Measurements from ENCODE around the gene PLCH2. TPM values are rescaled to one million over a fixed set of nuclear protein-coding genes. Genes with fewer than 3 reads are reported as not detected.

The PLCH2 gene
- total and polyA plus RNA-seq, 9 of the 15 experiments (the other 6 are each of a cell fraction or from before 2014, with no cell fraction given), result 0.16 TPM; not detected in 8

GRCh38 chr1:2541619-2542245 lies 65.6 kb downstream of the PLCH2 start (continued):
- TF ChIP-seq, protein P1, sequence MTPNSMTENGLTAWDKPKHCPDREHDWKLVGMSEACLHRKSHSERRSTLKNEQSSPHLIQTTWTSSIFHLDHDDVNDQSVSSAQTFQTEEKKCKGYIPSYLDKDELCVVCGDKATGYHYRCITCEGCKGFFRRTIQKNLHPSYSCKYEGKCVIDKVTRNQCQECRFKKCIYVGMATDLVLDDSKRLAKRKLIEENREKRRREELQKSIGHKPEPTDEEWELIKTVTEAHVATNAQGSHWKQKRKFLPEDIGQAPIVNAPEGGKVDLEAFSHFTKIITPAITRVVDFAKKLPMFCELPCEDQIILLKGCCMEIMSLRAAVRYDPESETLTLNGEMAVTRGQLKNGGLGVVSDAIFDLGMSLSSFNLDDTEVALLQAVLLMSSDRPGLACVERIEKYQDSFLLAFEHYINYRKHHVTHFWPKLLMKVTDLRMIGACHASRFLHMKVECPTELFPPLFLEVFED (CRISPR knock-in tag; conservative IDR thresholded peaks at IDR 0.05), result no peak
- peak; percentile 26; the same call in 1 of the 2 replicates for TF ChIP-seq EGR1 (conservative IDR thresholded peaks at IDR 0.05)
- TF ChIP-seq RNF2 (IDR thresholded peaks at IDR 0.05), result 0 out of 2 replicates have a peak, but pooled peaks have one; percentile 41
- TF ChIP-seq ZNF717 (CRISPR knock-in tag; IDR thresholded peaks at IDR 0.05), result 0 out of 2 replicates have a peak, but pooled peaks have one; percentile 48
- peak; percentile 46 for TF ChIP-seq ARID1B (IDR thresholded peaks at IDR 0.05)
- TF ChIP-seq ATF3 (IDR thresholded peaks at IDR 0.05), result no peak
- no peak for TF ChIP-seq ATF3 (CRISPR knock-in tag; conservative IDR thresholded peaks at IDR 0.05)
- peak; percentile 72 for TF ChIP-seq CREM (IDR thresholded peaks at IDR 0.05; ENCODE audit: low read depth)
- TF ChIP-seq U2AF2 (optimal IDR thresholded peaks at IDR 0.05; ENCODE audit: low read depth, low read length), result no peak
- TF ChIP-seq JUN (IDR thresholded peaks at IDR 0.05; ENCODE audit: borderline replicate concordance, low read depth, low read length), result peak; percentile 36; the same call in 1 of the 2 replicates
- TF ChIP-seq JUN (CRISPR knock-in tag; IDR thresholded peaks at IDR 0.05; ENCODE audit: borderline replicate concordance), result no peak
- no peak for TF ChIP-seq ZNF639 (CRISPR knock-in tag; conservative IDR thresholded peaks at IDR 0.05 in 1 of 2, IDR thresholded peaks at IDR 0.05 in 1 of 2)
- TF ChIP-seq CREB3 (tag; conservative IDR thresholded peaks at IDR 0.05; ENCODE audit: low read depth), result 0 out of 2 replicates have a peak, but pooled peaks have one; percentile 57
- TF ChIP-seq SMAD3 (CRISPR knock-in tag; conservative IDR thresholded peaks at IDR 0.05), result 0 out of 2 replicates have a peak, but pooled peaks have one; percentile 28
- no peak for TF ChIP-seq SIX5 (IDR thresholded peaks at IDR 0.05; ENCODE audit: borderline replicate concordance in 1 of 2, insufficient read depth in 1 of 2, low read depth in 1 of 2, low read length in 2 of 2)
- no peak for TF ChIP-seq HOMEZ (CRISPR knock-in tag; IDR thresholded peaks at IDR 0.05)
- TF ChIP-seq CBFA2T3 (IDR thresholded peaks at IDR 0.05), result peak; percentile 34; the same call in 1 of the 2 replicates
- TF ChIP-seq EZH2 (IDR thresholded peaks at IDR 0.05; ENCODE audit: borderline replicate concordance, low read depth, low read length), result no peak
- 0 out of 2 replicates have a peak, but pooled peaks have one; percentile 54 for TF ChIP-seq MXI1 (IDR thresholded peaks at IDR 0.05; ENCODE audit: low read depth, low read length)
- TF ChIP-seq BHLHE40 (IDR thresholded peaks at IDR 0.05; ENCODE audit: low read length), result peak; percentile 33; the same call in 1 of the 2 replicates
